ENCODE measurements around the gene PRX.
"Not testable (repeated sequence)": the region's sequence is repeated elsewhere in the genome, so short reads cannot be mapped to it uniquely, and the experiment has no call there.

- TF ChIP-seq CTCF, POLR2A, EP300 (IDR thresholded peaks at IDR 0.05): not testable (repeated sequence)
Observed at GRCh38 chr19:40370253-40370652, 42.9 kb downstream of the PRX start.
